WERI-Rb-1 (cell line): ENCODE data around the gene ZNF526.

Source experiments
- DNase-seq: peaks from one replicate; pipeline ENCODE4 v3.0.0-alpha.2; 2020
- H3K27ac ChIP-seq: fragments of 250-450 bp; sonication (Bioruptor Pico); 2 replicates; pipeline ENCODE4 v1.5.1; 2020; ENCODE audit warnings: mild to moderate bottlenecking, moderate library complexity
- H3K27me3 ChIP-seq: fragments of 250-450 bp; sonication (Bioruptor Pico); 2 replicates; pipeline ENCODE4 v1.5.1; 2021; ENCODE audit warnings: mild to moderate bottlenecking, low read depth, moderate library complexity; ENCODE audit not compliant: insufficient read depth, severe bottlenecking
- H3K36me3 ChIP-seq: fragments of 250-450 bp; sonication (Bioruptor Pico); 2 replicates; pipeline ENCODE4 v1.5.1; 2020; ENCODE audit warnings: mild to moderate bottlenecking, moderate library complexity
- H3K4me3 ChIP-seq: 2 replicates; pipeline ENCODE4 v1.5.1; 2011; ENCODE audit warnings: low read depth, mild to moderate bottlenecking, control low read depth, low read length
- H3K9me3 ChIP-seq: fragments of 250-450 bp; sonication (Bioruptor Pico); 2 replicates; pipeline ENCODE4 v1.5.1; 2021; ENCODE audit warnings: mild to moderate bottlenecking, moderate library complexity; ENCODE audit not compliant: severe bottlenecking
- TF ChIP-seq, protein P1 (sequence below): IDR thresholded peaks from 2 replicates; pipeline ENCODE4 v1.5.1; 2011; ENCODE audit warnings: low read depth, mild to moderate bottlenecking, control low read depth, inconsistent platforms, low read length

ZNF526 gene

DNA sequence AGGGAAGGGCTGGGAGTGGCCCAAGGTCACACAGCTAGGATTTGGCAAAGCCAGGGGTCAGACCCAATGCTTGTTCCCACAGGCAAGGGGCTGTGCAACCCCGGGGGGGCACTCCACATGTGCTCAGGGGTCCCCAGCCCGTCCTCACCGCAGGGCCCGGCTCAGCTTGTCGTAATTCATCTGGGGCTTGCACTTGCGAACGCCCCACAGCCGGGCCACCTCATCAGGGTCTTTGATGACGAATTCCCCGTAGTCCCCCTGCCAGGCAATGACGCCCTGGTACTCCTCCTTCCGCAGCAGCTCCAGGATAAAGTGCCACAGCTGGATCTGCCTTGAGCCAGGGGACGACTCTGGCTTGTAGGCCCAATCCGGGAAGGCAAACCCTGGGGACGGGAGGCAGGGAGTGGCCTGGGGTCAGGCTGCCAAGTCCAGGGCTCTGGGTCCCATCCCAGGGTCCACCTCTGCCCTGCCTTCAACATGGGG, 30.1 kb downstream of the ZNF526 start:
- no peak overlapping the region for H3K4me3 ChIP-seq
- H3K9me3 ChIP-seq = no peaks in the 10 kb centered on the region
- H3K27ac ChIP-seq = no peak overlapping the region
- H3K36me3 ChIP-seq = peaks cover 20% of the 10 kb centered on the region
- DNase-seq = no peak
- TF ChIP-seq, protein P1, sequence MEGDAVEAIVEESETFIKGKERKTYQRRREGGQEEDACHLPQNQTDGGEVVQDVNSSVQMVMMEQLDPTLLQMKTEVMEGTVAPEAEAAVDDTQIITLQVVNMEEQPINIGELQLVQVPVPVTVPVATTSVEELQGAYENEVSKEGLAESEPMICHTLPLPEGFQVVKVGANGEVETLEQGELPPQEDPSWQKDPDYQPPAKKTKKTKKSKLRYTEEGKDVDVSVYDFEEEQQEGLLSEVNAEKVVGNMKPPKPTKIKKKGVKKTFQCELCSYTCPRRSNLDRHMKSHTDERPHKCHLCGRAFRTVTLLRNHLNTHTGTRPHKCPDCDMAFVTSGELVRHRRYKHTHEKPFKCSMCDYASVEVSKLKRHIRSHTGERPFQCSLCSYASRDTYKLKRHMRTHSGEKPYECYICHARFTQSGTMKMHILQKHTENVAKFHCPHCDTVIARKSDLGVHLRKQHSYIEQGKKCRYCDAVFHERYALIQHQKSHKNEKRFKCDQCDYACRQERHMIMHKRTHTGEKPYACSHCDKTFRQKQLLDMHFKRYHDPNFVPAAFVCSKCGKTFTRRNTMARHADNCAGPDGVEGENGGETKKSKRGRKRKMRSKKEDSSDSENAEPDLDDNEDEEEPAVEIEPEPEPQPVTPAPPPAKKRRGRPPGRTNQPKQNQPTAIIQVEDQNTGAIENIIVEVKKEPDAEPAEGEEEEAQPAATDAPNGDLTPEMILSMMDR = no peak
- no peaks in the 10 kb centered on the region for H3K27me3 ChIP-seq

DNA sequence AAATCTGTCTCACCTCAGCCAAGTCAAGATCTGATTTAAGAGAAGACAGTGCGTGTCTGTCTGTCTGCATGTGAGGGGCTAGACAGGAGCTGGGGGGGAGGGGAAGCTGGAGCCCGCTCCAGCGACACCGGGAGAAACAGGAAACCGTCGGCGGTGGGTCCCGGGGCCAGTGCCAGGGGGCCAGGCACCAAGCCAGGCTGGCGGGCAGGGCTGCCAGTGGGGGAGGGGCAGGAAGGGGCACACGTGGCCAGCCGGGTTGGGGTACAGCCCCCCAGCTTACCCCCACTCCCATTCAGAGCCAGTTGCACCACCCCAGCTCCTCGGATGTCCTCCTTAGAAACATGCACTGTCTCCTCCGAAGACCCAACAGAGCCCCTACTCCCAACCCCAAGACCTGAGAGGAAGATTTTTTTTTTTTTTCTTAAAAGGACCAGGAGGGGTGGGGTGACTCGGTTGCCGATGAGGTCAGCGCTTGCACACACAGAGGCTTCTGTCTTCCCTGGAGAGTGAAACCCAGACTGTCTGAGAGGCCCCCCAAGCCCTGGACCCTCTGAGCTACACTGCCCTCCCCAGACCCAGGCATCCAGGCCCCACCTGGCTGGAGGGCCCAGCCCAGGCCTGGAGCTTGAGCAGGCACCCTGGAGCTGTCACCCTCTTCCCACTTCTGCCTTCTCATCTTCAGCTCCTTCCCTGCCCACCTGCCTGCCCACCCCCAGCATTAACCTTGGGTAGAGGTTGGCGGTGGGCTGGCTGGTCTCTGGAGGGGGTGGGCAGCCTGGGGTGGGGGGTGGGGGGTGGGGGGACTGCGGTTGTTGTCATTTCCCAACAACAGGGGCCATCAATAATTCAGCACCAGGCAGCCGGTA, 30.8 kb downstream of the ZNF526 start:
- TF ChIP-seq, protein P1 = no peak
- DNase-seq = no peak
- Histone ChIP-seq H3K4me3 (no peak overlapping the region), H3K9me3 (no peaks in the 10 kb centered on the region), H3K27ac (no peak overlapping the region), H3K36me3 (peaks cover 20% of the 10 kb centered on the region), H3K27me3 (no peaks in the 10 kb centered on the region)

DNA sequence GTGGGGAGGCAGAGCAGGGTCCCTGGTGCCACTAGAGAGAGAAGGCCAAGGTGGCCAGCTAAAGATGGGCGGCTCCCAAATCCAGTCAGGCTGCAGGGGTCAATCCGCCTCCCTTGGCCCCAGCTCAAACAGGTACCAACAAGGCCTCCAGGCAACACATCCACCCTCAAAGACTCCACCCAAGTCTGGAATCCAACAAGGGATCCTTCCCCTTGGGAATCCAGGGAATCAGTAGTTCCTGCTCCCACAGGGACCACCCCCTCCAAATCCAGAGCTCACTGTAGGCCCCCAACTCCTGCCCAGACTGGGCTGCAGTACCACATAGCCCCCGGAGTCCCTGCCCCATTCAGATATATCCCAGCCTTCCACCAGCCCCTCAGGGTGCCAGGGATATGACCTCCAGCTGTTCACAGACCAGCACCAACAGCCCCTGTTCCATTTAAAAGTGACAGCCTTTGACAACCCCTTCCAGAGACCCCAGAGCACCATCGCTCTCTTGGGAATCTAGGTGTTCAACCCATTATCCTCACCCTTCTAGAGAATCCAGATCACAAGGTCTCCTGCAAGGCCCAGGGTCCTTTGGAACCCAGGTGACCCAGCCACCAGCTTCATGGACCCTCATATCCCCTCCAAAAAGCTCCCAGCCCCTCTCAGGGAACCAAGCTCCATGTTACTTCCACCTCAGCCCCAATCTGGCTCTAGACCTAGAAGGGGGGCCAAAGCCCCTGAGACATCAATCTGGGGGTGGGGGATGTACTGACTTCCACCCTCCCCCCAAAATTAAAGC, 31.7 kb downstream of the ZNF526 start:
- H3K9me3 ChIP-seq = no peaks in the 10 kb centered on the region
- DNase-seq = no peak
- H3K27me3 ChIP-seq = no peaks in the 10 kb centered on the region
- peaks cover 20% of the 10 kb centered on the region for H3K36me3 ChIP-seq
- H3K27ac ChIP-seq = no peak overlapping the region; the same call in 1 of the 2 replicates
- TF ChIP-seq, protein P1 = no peak
- no peak overlapping the region for H3K4me3 ChIP-seq

DNA sequence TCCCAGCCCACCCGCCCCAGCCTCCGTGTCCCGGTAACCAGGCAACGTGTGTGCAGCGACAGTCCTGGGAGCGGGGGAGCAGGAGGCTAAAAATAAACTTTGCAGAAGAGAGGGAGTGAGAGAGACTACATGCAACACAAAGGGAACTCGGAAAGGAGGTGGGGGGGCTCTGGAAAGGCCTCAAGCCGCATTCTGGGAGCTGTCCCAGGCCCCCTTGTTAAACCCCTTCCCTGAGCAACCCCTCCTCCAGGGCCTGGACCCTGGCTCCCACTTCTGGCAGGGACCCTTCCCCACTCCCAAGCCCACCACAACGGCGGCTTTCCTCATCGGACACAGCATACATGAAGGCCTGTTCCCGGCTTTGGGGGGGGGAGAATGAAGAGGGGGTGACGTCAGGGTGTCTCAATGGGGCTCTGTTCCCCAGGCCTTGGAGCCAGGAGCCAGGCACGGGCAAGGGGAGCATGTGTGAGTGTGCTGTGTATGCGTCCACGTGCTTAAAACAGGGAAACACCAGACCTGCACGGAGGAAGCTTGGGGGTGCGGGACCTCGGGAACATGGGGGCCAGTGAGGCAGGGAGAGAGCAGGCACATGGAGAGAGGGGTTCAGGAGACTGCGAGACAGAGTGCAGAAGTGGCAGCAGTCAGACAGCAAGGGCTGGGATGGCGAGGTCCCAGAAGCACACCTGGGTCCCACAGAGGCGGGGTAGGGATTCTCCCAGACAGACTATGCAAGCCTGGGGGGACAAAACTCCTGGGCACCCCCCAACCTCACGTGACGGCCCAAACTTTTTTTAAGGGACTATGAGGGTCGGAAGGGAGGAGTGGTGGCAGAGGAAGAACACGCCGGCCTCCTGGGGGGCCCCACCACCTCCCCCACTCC, 32.5 kb downstream of the ZNF526 start:
- H3K36me3 ChIP-seq = peaks cover 20% of the 10 kb centered on the region
- no peak for DNase-seq
- peak overlapping the region; percentile 68 for H3K4me3 ChIP-seq
- no peaks in the 10 kb centered on the region for H3K9me3 ChIP-seq
- H3K27me3 ChIP-seq = no peaks in the 10 kb centered on the region
- peak overlapping the region; percentile 42 for H3K27ac ChIP-seq
- TF ChIP-seq, protein P1 = no peak

DNA sequence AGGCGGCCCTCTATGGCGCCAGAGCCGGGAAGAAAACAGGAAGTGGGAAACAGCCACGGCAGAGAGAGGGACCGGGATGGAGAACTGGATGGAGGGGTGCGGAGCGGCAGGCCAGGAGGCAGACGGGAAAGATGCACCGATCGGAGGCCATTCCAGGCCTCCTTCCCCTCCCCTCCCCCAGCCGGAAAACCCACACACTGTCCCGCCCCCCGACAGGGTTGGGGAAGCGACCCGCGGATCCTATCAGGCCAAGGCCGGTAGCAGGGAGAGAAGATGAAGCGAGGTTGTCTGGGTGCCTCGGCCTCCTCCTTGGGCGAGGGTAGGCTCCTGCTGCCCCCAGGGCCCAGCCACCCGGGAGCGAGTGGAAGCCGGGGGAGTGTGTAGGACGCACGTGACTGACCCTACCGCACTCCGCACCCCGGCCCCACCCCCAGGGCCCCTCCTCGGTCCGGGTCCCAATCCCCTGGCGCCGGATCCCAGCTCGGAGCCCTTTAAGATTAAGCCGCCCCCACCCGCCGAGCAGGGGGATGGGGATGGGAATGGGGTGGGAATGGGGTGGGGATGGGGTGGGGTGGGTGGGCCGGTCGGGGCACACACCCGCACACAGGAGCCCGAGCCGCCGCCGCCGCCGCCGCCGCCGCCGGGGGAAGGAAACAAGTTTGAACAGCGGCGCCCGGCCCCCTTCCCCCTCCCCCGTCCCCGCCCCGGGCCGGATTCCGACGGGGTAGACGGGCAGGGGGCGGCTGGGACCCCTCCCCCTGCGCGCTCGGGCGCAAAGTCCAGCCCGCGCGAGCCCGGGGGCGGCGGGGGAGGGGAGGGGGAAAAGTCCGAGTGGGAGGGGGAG, 33.4 kb downstream of the ZNF526 start:
- Histone ChIP-seq H3K27me3 (no peaks in the 10 kb centered on the region), H3K27ac (peak overlapping the region; percentile 85)

More for the DNA sequence above, 33.4 kb downstream of the ZNF526 start:
- TF ChIP-seq, protein P1 = no peak
- no peaks in the 10 kb centered on the region for H3K9me3 ChIP-seq
- DNase-seq = peak; percentile 79
- peak overlapping the region; percentile 96 for H3K4me3 ChIP-seq
- peaks cover 19% of the 10 kb centered on the region for H3K36me3 ChIP-seq
